OCI-LY3 (cell line): ENCODE measurements around the gene TUBB8B.
"Not testable (repeated sequence)": the region's sequence is repeated elsewhere in the genome, so short reads cannot be mapped to it uniquely, and the experiment has no call there.

Experiments used
- H2AFZ ChIP-seq: fragments of 200-600, 300-600 bp; shearing (Covaris generic); 2 replicates; pipeline ENCODE4 v1.6.0; 2014; ENCODE audit warnings: antibody characterized with exemption, low read depth, low read length
- H3K27ac ChIP-seq: fragments of 200-600, 300-600 bp; sonication (generic); 2 replicates; pipeline ENCODE4 v1.5.1; 2014; ENCODE audit warnings: mild to moderate bottlenecking, low read length, moderate library complexity, mixed read lengths
- H3K27me3 ChIP-seq: fragments of 200-600, 300-600 bp; sonication (generic); 2 replicates; pipeline ENCODE4 v1.6.1; 2014; ENCODE audit warnings: low read depth, low read length, mixed read lengths
- H3K36me3 ChIP-seq: fragments of 200-600, 300-600 bp; sonication (generic); replicated peaks from 2 replicates; pipeline ENCODE3; 2014; ENCODE audit warnings: low read depth, low read length, mixed read lengths
- H3K4me1 ChIP-seq: fragments of 300-600, 200-600 bp; sonication (generic); 2 replicates; pipeline ENCODE4 v1.6.1; 2014; ENCODE audit warnings: low read length, mixed read lengths
- H3K4me2 ChIP-seq: fragments of 200-600, 300-600 bp; sonication (generic); 2 replicates; pipeline ENCODE4 v1.6.1; 2014; ENCODE audit warnings: low read length, mixed read lengths
- H3K4me3 ChIP-seq: fragments of 300-600, 200-600 bp; sonication (generic); 2 replicates; pipeline ENCODE4 v1.5.1; 2014; ENCODE audit warnings: antibody characterized with exemption, mild to moderate bottlenecking, low read length, moderate library complexity
- H3K79me2 ChIP-seq: fragments of 300-600, 200-600 bp; shearing (Covaris generic); 2 replicates; pipeline ENCODE4 v1.6.1; 2014; ENCODE audit warnings: mild to moderate bottlenecking, low read length, mixed read lengths
- H3K9ac ChIP-seq: fragments of 300-600, 200-600 bp; shearing (Covaris generic); 2 replicates; pipeline ENCODE4 v1.6.0; 2014; ENCODE audit warnings: mild to moderate bottlenecking, low read length, moderate library complexity
- H3K9me3 ChIP-seq: fragments of 200-600, 300-600 bp; shearing (Covaris generic); 2 replicates; pipeline ENCODE4 v1.6.1; 2014; ENCODE audit warnings: low read length, mixed read lengths; ENCODE audit not compliant: insufficient read depth
- H4K20me1 ChIP-seq: fragments of 200-600, 300-600 bp; sonication (generic); 2 replicates; pipeline ENCODE4 v1.6.1; 2016; ENCODE audit warnings: low read length, mixed read lengths; ENCODE audit not compliant: insufficient read depth

The TUBB8B gene

DNA sequence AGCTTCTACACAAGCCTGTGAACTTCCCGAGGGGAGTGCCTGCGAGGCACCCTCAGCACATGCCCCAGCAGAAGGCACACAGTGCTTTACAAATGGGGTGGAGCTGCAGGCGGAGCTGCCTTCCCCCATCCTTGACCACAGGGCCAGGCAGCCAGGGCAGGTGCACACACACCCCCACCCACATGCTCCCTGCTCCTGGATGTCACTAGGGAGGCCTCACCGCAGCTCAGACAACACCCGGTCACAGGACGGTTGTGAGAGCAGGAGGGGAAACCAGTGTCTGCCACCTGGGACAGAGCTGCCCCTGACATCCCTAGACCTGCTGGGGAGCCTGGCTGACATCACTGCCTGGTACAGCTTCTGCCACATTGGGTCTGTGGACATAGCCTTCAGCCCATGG is 39.7 kb upstream of the TUBB8B start:
- not testable (repeated sequence) for H3K27ac ChIP-seq, H3K4me1 ChIP-seq, H4K20me1 ChIP-seq, H3K27me3 ChIP-seq, H3K9me3 ChIP-seq, H3K79me2 ChIP-seq, H3K4me3 ChIP-seq, H3K4me2 ChIP-seq, H3K9ac ChIP-seq, H2AFZ ChIP-seq, H3K36me3 ChIP-seq

DNA sequence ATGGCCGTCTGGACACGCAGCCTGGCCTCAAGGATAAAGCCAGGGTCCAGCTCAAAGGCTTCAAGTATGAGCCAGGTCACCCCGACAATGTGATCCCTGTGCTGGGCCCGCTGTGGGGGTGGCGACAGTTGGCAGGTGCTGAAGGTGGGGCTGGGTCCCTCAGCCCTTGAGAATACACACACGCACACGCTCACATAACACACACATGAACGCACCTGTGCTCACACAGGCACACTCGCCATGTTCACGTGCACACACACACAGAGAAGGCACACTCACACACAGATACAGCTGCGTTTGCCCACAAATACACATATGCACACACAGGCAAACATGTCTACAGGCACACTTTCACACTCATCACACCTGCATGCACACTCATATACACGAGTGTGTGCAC is 35.4 kb upstream of the TUBB8B start:
- not testable (repeated sequence) for H3K36me3 ChIP-seq, H3K4me1 ChIP-seq, H3K4me3 ChIP-seq, H3K4me2 ChIP-seq, H3K9me3 ChIP-seq, H2AFZ ChIP-seq, H3K27ac ChIP-seq, H4K20me1 ChIP-seq, H3K9ac ChIP-seq, H3K79me2 ChIP-seq, H3K27me3 ChIP-seq

DNA sequence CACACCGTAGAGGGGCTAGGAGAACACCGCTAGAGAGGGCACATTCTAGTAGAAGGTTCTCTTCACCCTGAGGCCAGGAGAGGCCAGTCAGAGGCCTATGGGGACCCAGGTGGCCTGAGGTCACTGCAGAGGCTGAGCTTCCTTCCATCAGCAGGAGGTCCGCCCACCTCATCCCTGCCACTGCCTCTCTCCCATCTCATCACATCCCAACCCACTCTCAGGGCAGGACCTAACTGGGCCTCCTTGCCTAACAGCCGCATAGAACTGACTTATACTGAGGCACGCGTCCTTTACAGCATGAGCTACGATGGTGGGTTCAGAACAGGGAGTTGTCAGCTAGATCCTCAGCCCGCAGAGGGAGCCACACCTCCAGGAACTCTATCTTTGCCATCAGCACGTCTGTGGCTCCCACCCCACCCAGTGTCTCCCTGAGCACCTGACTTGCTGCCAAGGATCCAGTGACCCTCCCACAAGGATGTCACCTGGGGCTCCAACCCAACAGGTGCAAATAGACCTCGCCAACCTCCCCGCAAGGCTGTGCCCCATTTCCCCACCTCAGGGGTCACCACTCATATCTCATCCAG is 33.3 kb upstream of the TUBB8B start:
- not testable (repeated sequence) for H3K27ac ChIP-seq, H4K20me1 ChIP-seq, H2AFZ ChIP-seq, H3K4me1 ChIP-seq, H3K36me3 ChIP-seq, H3K27me3 ChIP-seq, H3K4me2 ChIP-seq, H3K4me3 ChIP-seq, H3K79me2 ChIP-seq, H3K9ac ChIP-seq, H3K9me3 ChIP-seq

DNA sequence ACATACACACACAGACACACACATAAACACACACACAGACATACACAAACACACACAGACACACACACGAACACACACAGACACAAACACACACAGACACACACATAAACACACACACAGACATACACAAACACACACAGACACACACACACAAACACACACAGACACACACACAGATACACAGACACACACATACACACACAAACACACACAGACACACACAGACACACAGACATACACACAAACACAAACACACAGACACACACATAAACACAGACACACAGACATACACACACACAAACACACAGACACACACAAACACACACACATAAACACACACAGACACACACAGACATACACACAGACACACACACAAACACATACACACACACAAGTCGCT is 31.5 kb upstream of the TUBB8B start:
- not testable (repeated sequence) for H3K36me3 ChIP-seq, H3K79me2 ChIP-seq, H4K20me1 ChIP-seq, H2AFZ ChIP-seq, H3K4me1 ChIP-seq, H3K4me3 ChIP-seq, H3K4me2 ChIP-seq, H3K27ac ChIP-seq, H3K9me3 ChIP-seq, H3K9ac ChIP-seq, H3K27me3 ChIP-seq

DNA sequence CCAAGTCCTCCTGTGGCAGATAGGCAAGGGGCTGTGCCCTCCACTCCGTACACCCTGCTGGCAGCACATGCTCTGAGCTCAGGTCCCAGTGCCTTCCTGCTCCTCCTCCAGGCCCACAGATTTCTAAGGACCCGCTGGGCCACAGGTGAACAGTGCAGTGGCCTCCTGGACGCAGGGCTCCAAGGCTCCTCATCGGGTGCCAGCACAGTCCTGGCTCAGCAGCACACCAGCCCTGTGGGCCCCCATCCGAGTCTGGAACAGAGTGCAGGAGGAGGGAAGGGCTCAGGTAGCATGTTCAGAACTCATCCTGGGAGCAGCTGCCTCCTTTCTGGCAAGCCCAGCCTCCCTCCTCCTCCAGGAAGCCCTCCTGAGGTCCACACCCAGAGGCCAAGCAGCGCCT is 30.8 kb upstream of the TUBB8B start:
- not testable (repeated sequence) for H2AFZ ChIP-seq, H3K36me3 ChIP-seq, H3K4me1 ChIP-seq, H3K4me2 ChIP-seq, H3K9ac ChIP-seq, H3K4me3 ChIP-seq, H3K9me3 ChIP-seq, H3K27me3 ChIP-seq, H4K20me1 ChIP-seq, H3K27ac ChIP-seq, H3K79me2 ChIP-seq

DNA sequence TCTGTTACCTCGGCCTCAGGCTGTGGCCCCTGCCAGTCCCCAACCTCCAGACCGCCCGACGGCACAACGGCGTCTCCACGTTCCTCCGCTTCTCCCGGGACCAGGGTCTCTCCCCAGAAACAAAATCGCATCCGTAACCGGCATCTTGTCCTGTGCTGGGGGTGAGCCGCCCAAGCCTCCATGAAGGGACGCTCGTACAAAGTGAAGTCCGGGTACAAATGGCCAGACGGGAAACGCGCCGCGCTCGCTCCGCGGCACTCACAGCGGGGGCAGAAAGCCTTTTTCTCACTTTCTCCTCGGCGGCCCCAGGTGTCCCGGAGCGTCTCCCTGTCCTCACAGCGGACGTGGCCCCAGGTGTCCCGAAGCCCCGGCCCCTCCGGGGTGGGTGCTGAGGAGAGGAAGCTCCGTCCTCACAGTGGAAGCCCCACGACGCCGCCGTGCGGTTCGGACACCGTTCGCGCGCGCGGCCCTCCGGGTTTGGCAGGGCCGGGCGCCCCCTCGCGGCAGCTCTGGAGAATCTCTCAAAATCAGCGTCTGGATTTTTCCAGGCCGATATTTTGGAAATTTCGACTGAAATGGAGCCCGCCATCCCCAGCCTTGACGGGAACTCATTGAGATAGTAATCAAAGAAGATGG is 26.2 kb upstream of the TUBB8B start:
- H3K9ac ChIP-seq, H3K4me1 ChIP-seq, H3K4me2 ChIP-seq, H4K20me1 ChIP-seq, H2AFZ ChIP-seq, H3K9me3 ChIP-seq, H3K79me2 ChIP-seq, H3K4me3 ChIP-seq, H3K27me3 ChIP-seq, H3K27ac ChIP-seq, H3K36me3 ChIP-seq: not testable (repeated sequence)

DNA sequence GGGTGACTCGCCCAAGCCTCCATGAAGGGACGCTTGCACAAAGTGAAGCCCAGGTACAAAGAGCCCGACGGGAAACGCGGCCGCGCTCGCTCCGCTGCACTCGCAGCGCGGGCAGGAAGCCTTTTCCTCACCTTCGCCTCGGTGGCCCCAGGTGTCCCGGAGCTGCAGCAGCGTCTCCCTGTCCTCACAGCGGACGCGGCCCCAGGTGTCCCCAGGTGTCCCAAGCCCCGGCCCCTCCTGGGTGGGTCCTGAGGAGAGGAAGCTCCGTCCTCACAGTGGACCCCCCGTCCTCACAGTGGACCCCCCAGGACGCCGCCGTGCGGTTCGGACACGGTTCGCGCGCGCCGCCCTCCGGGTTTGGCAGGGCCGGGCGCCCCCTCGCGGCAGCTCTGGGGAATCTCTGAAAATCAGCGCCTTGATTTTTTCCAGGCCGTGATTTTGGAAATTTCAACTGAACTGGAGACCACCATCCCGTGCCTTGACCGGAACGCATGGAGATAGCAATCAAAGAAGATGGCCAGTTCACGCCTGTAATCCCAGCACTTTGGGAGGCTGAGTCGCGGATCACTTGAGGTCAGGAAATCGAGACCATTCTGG is 23.9 kb upstream of the TUBB8B start:
- H4K20me1 ChIP-seq, H2AFZ ChIP-seq, H3K9me3 ChIP-seq, H3K4me2 ChIP-seq, H3K4me1 ChIP-seq, H3K36me3 ChIP-seq, H3K79me2 ChIP-seq, H3K27me3 ChIP-seq, H3K27ac ChIP-seq, H3K4me3 ChIP-seq, H3K9ac ChIP-seq: not testable (repeated sequence)

DNA sequence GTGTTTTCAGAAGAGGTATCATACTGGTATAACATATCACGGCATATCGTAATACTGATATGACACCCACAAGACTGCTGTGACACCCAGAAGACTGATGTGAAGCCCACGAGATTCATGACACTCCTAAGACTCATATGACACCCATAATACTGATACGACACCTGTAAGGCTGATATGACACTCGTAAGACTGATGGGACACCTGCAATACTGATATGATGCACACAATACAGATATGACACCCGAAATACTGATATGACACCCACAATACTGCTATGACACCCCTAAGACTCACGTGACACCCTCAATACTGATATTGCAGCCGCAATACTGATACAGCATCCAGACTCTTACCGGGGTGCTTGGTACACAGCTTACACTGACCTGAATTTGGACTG is 18.3 kb upstream of the TUBB8B start:
- not testable (repeated sequence) for H3K36me3 ChIP-seq, H4K20me1 ChIP-seq, H3K9ac ChIP-seq, H3K79me2 ChIP-seq, H3K27me3 ChIP-seq, H3K27ac ChIP-seq, H3K4me3 ChIP-seq, H3K4me1 ChIP-seq, H3K9me3 ChIP-seq, H2AFZ ChIP-seq
- H3K4me2 ChIP-seq = peak overlapping the region; percentile 27; the same call in 1 of the 2 replicates

DNA sequence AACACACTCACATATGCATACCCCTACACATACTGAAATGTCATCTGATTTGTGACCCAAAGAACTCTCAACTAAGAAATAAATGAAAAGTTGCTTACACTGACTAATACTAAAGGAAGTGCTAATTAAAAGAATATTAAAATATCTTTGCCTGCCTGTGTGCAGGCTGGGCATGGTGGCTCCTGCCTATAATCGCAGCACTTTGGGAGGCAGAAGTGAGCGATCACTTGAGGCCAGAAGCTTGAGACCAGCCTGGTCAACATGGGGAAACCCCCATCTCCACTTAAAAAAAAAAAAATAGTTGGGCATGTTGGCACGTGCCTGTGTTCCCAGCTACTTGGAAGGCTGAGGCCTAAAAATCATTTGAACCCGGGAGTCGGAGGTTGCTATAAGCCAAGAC is 14.9 kb upstream of the TUBB8B start:
- H3K9ac ChIP-seq, H3K27ac ChIP-seq, H3K4me3 ChIP-seq, H3K4me2 ChIP-seq, H3K36me3 ChIP-seq, H3K9me3 ChIP-seq, H3K79me2 ChIP-seq, H2AFZ ChIP-seq, H3K27me3 ChIP-seq, H4K20me1 ChIP-seq, H3K4me1 ChIP-seq: not testable (repeated sequence)

DNA sequence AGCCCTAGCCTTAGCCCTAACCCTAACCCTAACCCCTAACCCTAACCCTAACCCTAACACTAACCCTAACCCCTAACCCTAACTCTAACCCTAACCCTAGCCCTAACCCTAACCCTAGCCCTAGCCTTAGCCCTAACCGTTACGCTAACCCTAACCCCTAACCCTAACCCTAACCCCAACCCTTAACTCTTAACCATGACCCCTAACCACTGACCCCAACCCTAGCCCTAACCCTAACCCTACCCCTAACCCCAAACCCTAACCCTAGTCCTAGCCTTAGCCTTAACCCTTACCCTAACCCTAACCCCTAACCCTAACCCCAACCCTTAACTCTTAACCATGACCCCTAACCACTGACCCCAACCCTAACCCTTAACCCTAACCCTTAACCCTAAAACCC is 14.2 kb upstream of the TUBB8B start:
- H3K79me2 ChIP-seq, H3K4me2 ChIP-seq: not testable (repeated sequence)

More for the DNA sequence above, 14.2 kb upstream of the TUBB8B start:
- not testable (repeated sequence) for H3K36me3 ChIP-seq, H3K9ac ChIP-seq, H2AFZ ChIP-seq, H3K4me1 ChIP-seq, H4K20me1 ChIP-seq, H3K27me3 ChIP-seq, H3K9me3 ChIP-seq, H3K4me3 ChIP-seq, H3K27ac ChIP-seq
